ENCODE results near the gene SNRPD2.

The SNRPD2 gene

GRCh38 chr19:45653634-45654033 lies 38.1 kb downstream of the SNRPD2 start:
- DNase-seq, result no peak

GRCh38 chr19:45650722-45651121 lies 41.0 kb downstream of the SNRPD2 start:
- DNase-seq, result no peak

DNA sequence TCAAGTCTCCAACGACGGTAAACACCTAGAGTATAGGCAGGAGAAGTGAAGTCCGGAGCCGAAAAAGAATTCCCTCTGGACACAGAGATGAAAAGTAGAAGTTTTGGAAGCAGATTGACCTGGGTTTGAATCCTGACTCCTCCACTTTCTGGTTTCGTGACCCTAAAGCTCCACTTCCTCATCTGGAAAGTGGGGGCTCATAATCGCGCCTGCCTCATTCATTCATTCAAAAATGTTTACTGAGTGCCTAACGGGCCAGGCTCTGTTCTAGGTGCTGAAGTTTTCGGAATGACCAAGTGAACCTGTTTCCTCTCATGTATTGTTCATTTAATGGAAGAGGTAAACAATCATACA lies 45.4 kb downstream of the SNRPD2 start:
- no peak for DNase-seq

DNA sequence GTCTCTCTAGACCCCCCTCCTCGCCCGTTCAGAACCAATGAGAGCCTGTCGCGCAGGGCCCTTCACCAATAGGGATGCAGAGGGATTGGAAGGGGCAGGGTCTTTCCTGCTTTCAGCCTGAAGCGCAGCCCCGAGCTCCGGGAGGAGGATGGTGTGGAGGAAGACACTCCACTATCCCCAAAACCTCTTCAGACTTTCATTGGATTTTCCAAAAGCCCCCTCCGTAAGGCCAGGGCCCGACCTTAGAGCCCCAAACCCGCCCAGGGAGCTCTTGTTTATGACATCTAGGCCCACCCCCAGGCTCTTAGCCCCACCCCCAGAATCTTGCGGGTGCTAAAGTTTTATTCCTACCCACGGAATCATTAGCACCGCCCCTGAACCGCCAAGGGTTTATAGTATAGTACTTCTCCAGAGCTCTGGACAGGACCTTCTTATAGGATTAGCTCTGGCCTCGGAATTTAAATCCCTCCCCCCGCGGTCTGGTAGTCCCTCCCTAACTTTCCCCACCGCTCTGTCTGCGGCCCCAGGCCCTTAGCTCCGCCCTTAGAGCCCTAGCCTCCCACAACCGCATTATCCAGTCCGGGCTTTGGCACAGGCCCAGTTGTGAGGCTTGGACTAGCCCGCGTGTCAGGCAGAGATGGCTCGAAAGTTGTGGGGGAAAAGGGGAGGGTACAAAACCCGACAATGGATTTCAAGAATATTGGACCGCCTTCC lies 46.0 kb downstream of the SNRPD2 start:
- DNase-seq, result peak; percentile 38 to 52

- no peak for DNase-seq
These were observed 46.6 kb downstream of the SNRPD2 start for GRCh38 chr19:45645068-45645630.

DNA sequence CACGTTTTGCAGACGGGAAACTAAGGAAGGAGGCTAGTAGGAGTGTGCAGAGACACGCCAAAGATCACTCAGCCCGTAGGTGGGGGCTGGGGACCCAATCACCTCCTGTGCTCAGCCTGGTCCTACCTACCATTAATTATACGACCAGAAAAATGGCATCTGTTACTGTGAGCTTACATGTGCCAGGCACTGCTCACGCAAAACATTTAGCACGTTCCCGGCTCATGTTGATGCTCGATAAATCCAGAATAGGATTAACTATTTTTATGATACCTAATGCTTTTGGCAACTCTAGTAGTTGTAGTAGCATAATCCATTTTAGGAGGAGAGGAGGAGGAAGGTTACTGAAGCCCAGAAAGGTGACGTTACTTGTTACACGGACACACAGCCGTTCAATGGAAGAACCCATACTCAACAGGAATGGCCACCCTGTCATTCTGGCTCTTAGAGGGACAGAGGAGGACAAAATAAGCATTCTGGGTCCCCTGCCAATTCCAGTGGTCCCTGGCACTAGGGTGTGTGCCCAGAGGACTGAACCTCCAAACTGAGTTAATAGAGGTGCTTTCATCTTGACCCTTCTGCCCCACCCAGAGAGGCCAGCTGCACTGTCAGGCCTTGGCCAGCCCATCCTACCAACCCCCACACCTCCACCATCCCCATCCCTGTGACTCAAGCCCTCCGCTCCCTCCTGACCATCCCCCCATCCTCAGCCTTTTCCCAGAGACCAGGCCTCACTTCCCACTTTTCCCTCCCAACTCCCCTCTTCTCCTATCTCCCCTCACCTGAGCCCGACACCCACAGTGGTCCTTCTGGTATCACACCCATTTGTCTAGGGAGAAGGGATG lies 47.6 kb downstream of the SNRPD2 start:
- no peak for DNase-seq

DNA sequence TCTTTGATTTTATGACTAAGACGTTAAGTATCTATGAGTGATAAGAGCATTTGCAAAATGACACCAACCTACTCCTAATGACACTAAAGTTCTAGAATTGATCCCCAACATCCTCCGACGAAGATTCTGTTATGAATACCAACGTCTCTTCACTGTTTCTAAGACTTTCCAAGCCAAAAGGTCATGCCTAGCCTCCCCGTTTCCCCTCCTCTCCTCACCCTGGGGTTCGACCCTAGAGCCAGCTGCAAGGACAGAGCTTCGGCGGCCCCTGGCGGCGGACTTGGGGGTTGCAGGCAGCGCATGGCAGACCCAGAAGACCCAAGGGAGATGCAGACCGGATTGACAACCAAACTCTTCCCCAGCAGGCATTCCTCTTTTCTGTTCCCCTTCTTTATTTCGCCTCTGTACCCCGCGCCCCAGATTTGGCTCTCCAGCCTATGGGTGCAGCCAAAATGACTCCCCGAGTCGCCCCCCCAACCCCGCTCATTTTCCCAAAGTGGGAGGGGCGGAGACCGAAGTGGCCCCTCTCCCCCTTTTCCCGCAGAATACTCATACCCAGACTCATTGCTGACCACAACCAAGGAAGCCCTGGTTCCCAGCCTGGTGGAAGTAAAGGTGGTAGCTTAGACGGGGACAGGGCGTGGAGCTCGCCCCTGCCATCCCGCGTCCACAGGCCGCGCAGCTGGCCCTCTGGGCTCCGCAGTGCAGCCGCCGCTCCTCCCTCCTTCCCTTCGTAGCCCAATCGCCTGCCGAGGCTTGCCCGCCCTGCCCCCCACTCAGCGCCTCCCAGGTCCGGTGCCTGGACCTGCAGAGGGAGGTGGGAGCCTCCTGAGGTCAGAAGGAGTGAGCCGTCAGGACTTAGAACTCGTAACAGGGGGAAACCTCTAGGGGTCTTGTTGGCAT lies 48.5 kb downstream of the SNRPD2 start:
- DNase-seq, result peak; percentile 71 to 75

DNA sequence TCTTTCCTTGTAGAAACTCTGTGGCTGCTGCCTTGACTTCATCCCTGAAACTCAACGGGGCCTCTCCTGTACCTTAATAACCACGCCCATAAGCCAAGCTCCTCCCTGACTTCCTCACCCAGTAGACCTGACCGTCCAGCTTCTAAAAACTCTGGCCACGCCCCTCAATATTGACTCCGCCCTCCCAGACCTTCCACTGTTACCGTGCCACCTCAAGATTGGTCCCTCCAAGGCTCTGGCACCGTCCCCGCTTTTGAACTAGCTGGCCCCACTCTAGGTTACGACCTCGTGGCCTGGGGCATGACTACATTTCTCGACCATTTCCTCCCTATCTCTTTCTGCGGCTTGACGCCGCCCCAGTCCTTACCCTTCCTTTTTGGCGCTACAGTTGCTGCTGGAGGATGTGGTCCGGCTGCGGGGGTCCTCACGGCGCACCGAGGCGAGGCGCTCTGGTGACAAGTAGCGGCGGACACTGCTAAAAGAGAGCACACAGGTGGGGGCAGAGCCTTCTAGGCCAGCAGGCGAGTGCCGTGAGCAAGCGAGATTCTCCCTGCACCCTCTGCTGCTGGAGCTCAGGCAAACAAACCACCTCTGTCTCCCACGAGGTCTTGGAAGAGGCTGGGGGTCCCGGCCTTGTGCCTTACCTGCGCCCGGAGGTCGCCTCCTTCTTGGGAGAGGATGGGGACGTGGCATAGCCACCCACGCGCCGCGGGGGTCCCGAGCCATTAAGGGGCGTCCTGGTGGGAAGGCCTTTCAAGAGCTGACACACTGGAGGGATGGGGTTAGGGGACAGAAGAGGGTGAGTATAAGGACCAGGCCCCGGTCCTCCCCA lies 50.3 kb downstream of the SNRPD2 start:
- DNase-seq, result peak; percentile 64 to 82

DNA sequence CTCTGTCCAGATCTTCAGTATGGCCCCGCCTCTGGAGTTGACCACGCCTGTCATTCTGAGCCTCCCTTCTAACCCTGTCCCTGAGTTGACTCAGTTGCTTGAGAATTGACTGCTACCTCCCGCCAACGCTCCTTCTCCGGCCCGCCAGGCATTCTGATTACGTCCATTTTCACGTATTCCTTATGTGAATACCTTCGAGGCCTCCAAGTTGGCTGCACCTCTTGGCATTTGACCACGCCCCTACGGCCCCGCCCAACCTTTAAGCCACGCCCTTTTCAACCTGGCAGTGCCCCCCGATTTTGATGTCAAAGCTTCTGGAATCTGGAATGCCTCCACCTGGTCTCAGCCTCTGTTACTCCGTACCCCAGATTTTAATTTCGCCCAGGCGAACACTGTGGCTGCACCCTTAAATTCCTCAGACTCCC lies 50.9 kb downstream of the SNRPD2 start:
- DNase-seq, result no peak

DNA sequence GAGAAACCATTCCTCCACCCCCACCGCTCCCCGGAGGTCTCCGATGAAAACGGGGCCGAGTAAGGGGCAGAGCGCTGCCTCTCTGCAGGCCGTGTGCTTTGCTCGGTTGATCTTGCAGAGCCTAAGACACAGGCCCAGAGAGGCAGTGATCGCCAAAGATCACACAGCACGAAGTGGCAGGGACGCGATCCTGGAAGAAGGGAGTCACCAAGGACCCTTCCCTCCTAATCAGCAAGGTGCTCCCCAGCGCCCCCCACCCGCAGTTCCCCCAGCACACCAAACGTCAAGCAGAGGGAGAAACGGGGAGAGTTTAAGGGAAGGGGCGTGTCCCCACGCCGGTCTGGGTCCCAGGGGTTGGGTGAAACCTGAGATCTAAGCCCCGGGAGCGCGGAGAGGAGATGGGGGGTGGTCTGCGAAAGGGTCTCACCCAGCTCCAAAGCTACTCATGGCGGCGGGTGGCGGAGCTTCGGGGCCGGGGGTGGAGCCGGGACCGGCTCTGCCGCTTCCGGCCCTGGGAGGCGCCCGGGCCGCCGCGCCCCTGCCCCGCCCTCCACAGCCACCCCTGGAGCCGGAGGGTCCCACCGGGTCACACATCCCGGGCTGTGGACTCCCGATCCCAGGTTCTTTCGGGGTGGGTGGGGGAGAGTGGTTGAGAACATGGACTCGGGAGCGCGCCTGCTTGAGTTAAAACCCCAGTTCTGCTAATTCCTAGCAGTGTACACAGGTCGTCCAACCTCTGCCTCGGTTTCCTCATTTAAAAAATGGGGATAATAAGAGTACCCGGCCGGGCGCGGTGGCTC lies 52.6 kb downstream of the SNRPD2 start, which contains the start of gene EML2:
EML2 (minus strand) TSS at position 468 of the 800 bp plus-strand sequence; CDS start at position 447, 21 bp downstream.
- DNase-seq, result no peak

DNA sequence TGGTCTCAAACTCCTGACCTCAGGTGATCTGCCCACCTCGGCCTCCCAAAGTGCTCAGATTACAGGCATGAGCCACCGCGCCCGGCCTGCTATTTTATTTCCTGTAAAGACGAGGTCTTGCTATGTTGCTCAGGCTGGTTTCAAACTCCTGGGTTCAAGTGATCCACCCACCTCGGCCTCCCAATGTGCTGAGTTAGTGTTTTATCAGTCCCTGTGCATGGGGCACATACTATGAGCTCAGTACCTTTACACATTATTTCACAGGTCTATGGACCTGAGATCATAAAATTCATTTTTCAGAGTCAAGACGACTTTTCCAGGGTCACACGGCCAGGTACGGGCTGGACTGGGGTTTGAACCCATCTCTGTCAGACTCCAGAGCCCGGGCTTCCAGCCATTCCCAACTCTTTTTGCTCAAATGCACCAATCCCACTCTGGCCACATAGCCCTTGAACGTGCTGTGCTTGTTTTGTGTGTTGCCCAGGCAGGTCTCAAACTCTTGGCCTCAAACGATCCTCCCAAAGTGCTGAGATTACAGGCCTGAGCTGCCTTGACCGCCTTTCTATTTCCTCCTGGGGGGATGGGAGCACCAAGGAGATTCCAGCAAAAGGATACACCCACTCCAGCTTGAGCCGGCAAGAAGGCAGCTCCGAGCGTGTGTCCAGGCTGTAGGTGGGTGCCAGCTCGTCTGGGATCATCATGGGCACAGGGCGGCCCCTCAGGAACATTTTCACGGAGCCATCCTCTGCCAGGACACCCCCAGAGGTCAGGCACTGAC lies 53.7 kb downstream of the SNRPD2 start:
- no peak for DNase-seq
